ENCODE measurements around the gene PTGIS.

Gene PTGIS

DNA sequence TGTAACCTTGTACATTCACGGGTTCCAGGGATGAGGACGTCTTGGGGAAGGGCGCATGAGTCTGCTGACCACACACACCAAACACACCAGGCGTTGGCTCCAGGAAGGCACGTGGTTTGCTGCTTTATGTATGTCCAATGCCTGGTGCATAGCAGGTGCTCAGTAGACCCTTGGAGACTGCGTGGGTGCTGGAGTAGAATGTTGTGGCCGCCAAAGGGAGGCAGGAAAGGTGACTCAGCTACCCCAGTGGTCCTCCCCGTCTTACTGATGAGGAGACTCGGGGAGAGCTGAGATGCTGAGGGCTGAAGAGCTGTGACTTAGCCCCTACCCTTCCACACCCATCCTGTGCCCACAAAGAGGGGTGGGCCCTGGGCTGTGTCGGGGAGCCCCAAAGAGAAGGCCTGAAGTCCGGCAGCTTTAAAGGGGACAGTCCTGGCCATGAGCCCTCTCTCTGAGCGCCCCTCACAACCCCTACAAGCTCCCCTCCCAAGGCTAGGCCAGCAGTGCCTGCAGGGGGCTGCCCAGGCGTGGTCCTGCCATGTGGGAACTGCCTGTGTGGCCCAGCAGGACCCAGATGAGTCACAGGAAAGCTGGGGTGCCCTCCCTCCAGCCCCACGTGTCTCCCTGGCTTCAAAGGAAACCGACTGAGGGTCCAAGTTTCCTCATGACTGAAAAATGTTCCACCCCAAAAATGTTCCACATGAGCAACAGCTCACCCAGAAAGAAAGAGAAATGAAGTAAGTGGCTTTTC is 28.0 kb upstream of the PTGIS start:
- DNase-seq (ENCODE audit: low spot score), result no peak

GRCh38 chr20:49595346-49595745 is 27.4 kb upstream of the PTGIS start:
- DNase-seq (ENCODE audit: low spot score), result no peak

- no peak for DNase-seq (ENCODE audit: low spot score)
These were observed 27.0 kb upstream of the PTGIS start for GRCh38 chr20:49594931-49595315.

DNA sequence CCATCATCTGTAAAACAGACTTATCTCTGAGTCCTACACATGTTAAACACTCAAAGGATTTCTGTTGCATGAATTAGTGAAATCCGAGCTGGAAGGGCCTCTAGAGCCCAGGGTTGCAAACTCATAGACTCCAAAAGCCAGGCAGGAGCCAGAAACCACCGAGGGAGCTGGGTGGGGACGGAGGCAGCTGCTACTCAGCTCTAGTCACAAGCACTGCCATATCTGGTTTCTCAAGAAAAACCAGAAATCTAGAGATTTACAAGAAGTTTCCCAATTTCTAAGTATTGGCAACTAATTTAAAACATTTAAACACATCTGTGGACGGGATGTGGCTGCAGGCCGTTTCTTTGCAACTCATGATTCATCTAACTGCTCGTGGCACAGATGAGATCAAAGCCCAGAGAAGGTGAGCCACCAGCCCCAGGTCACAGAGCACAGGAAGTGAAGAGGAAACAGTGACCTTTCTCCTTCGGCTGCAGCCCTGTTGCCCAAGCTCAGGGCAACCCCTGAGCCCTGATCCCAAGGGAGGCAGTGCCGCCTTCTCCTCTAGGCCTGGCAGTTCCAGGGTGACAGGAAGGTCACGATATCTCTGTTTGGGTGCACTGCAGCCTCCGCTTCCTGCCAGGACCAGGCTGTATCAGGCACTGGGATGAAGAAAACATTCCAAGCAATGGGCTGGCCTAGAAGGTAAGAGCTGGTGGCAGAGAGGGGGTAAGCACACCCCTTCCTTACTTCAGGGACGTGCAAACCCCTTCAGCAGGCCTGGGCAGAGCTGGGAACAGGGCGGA is 26.4 kb upstream of the PTGIS start:
- DNase-seq (ENCODE audit: low spot score), result no peak

DNA sequence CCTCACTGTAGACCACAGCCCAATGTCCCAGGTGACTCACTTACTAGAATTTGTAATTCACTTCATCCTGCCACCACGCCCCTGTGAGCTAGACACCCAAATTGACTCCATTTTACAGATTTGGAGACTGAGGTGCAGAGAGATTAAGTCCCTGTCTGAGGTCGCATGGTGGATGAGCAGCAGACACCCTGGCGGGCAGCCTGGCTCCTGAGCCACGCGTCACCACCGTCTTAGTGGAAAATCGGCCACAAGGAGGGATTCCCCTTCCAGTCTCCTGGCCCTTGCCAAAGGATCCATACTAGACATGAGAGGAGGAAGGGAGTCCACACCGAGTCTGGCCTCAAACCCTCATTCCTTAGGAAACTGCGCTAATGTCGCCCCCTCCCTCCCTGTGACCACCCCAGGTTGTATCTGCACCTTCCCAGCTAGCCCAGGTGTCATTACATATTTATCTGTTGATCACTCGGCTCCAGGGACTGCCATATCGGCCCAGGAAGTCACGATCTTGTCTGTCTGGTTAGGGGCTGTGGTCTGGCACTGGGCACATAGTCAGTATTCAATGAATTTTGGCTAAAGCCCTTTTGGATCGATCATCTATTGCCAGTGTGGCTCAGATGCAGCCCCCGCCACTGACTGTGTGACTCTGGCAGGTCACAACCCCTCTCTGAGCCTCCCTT is 25.7 kb upstream of the PTGIS start:
- no peak for DNase-seq (ENCODE audit: low spot score)

DNA sequence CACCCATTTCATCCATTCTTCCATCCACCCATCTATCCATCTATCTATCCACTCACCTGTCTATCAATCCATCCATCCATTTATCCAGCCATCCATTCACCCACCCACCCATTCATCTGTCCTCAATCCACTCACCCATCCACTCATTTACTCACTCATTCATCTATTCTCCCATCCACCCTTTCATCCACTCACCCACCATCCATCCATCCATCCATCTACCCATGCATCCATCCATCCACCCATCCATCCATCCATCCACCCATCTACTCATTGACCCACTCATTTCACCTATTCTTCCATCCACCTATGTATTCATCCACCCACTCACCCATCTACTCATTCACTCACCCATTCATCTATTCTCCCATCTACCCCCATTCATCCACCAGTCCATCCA is 24.2 kb upstream of the PTGIS start:
- DNase-seq (ENCODE audit: low spot score), result no peak

DNA sequence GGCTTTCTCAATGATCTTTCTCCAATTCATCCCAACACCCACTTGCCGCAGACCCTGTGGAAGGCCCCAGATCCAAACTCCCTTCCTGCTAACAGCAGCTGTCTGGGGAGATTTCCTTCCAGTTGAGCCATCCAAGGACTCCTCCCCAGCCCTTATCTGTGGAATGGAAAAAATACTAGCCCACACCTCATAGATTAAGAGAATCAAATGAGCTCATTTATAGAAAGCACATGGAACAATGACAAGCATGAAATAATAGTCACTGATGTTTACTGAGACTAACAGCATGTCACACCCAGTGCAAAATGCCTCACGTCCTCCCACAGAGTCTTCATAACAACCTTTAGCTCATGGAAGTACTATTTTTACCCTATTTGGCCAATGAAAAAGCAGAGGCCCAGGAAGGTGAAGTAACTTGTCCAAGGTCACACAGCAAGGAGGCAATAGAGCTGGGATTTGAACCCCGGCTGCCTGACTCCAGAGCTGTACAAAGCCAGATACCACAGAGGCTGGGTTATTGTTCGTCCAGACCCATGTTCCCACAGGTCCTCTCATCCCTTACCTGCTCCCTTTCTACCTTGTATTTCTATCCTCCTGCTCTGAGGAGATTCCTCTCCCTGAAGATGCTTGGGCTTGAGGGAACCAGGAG is 23.4 kb upstream of the PTGIS start:
- DNase-seq (ENCODE audit: low spot score), result no peak

DNA sequence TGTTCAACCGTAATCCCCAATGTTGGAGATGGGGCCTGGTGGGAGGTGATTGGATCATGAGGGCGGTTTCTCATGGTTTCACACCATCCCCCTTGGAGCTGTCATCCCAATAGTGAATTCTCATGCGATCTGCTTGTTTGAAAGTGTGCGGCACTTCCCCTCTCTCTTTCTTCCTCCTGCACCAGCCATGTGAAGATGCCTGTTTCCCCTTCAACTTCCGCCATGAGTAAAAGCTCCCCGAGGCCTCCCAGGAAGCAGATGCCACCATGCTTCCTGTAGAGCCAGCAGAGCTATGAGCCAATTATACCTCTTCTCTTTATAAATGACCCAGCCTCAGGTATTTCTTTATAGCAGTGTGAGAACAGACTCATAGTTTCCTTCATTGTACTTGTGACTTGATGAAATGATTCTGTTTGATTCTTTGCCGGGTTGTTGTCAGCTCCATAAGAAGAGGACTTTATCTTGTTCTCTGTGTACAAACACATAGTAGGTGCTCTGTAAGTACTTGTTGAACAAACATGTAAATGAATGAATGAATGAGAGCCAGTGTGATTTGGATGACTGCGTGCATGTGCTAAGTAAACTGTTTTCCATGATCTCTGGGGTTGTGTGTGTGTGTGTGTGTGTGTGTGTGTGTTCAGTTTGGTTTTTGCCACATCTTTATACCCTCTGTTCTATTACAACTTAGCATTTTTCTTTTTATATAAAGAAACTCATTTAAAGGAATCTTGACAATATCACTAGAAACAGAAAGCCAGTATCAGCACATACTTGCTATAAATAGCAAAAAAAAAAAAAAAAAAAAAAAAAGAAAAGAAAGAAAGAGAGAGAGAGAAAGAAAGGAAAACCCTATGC is 22.5 kb upstream of the PTGIS start:
- DNase-seq (ENCODE audit: low spot score), result no peak

DNA sequence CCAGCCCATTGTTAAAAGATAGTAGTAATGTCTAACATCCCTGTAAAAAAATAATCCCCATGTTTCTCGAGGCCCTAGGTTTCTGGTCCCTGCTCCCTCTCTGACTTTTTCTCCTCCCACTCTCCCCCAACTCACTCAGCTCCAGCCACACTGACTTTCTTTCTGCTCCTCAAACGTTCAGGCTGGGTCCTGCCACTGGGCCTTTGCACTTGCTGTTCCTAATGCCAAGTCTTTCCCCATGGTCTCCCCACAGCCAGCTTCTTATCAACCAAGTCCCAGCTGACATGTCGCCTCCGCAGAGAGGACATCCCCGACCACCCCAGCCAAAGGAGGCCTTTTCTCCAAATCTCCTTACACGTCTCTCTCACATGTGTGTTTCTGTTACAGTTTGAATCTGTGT is 21.8 kb upstream of the PTGIS start:
- DNase-seq (ENCODE audit: low spot score), result no peak

DNA sequence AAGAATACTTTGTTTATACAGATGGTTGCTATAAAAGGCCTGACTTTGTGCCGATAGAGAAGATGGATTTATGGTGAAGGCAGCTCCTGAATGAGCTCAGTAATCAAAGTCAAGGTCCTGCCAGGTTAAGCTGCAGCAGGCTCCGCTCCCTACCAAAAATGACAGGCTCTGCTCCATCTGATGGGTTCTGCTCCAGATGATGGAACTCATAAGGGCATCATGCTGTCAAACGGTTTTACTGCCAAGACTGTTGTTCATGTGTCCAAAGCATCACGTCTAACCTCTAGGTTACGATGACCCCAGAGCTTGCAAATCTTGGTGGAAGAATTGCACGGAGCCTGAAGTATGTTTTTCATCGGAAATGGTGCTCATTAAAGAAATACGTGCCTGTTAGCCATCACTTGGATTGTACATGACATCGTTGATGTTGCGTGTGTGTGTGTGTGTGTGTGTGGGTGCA is 19.2 kb upstream of the PTGIS start:
- no peak for DNase-seq (ENCODE audit: low spot score)

DNA sequence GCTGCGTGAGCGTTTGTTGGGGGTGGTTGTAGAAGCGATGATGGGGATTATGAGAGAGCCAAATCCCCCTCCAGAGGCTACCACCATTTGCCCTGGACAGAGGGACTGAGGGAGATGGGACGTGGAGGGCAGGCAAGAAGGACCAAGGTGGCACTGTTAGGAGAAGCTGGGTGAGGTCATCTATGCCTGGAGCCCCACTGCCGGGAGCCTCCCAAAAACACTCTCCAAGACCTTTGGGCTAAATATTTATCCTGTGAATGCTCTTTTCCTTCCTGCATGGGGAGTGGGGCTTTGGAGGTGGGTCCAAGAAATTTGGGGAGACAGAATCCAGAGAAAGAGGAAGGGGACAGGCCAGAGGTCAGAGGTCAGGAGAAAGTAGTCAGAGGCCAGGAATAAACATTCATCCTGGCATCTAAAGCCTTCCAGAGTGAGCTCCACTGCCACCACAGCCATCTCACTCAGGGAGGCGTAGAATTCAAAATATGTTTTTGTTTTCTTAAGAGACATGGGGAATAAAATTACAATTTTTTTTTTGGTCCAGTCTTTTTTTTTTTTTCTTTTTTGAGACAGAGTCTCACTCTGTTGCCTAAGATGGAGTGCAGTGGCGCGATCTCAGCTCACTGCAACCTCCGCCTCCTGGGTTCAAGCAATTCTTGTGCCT is 17.8 kb upstream of the PTGIS start:
- no peak for DNase-seq (ENCODE audit: low spot score)

DNA sequence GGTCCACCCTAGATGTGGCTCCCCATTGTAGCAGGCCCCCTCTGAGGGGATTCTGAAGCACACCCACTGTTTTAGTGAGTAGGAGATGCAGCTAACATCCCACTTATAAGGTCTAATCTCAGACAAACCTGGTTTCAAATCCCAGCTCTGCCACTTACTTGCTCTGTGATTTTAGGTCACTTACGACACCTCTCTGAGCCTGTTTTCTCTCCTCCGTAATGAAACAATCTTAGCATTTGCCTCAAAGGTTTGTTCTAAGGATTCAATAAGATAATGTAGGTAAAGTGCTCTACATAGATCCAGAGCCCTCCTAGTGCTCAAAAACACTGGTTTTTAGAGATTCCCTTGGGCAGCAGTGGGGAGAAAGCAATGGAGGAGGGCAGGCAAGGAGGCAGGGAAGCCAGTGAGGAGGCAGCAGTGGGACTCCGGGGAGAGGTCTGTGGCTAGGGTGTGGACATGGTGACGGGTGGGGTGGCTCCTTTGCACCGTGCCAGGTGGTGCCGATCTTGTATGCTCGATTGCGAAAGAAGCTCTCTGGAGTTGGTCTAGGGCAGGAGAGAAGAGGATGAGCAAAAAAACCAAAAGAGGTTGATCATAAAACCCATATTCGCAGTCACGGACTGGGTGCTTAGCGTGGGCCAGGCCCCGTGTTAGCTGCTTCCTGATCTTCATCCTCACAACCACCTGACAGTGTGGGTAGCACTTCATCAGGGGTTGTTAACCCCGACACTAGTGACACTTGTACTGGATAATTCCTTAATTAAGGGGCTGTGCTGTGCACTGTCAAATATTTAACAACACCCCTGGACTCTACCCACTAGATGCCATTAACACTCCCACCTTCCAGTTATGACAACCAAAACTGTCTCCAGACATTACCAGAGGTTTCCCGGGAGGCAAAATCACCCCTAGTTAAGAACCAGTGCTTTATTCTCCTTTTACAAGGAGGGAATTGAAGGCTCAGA is 16.8 kb upstream of the PTGIS start:
- DNase-seq (ENCODE audit: low spot score), result no peak

GRCh38 chr20:49583669-49584417 is 15.9 kb upstream of the PTGIS start:
- DNase-seq (ENCODE audit: low spot score), result no peak

GRCh38 chr20:49583343-49583668 is 15.4 kb upstream of the PTGIS start:
- DNase-seq (ENCODE audit: low spot score), result no peak

GRCh38 chr20:49582413-49583334 is 14.7 kb upstream of the PTGIS start:
- DNase-seq (ENCODE audit: low spot score), result no peak

DNA sequence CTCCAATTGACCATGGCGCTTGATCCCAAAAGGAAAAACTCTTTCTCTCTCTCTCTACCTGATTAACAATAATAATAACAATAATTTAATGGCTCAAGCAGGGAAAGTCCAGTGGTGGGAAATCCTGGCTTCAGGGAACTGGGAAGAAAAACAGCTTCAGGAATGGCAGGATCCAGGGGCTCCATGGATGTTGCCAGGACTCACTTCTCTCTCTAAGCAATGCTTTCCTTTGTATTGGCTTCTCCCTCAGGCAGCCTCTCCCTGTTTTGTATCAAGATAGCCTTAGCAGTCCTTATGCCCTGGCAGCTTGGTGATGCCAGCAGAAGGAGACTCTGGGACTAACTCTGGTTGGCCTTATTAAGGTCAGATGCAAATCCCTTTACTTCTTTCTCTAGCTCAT is 13.5 kb upstream of the PTGIS start:
- DNase-seq (ENCODE audit: low spot score), result no peak

DNA sequence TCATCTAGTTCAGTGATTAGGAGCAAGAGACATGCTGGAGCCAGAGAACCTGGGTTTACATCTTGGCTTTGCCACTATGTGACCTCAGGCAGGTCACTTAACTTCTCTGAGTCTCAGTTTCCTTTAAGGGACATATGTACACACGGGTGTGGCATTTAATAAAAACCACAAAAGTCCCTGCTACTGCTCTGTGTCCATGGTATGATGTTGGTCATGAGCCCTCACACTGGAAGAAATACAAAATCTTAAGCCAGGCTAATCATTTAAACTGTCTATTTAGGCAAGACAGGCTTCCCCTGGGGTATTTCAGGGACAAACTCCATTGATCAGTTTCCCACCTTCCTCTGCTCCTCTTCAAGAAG is 12.9 kb upstream of the PTGIS start:
- no peak for DNase-seq (ENCODE audit: low spot score)

All from iPS-NIHi11 (cell line).